GM12878 (cell line): ENCODE measurements around the gene GRIP2. TPM values are rescaled to one million over a fixed set of nuclear protein-coding genes. Genes with fewer than 3 reads are reported as not detected.

Experiments
- ATAC-seq: fragments of 200-7000 bp; cut with Tn5 transposase; 3 replicates; pipeline ENCODE4 v1.9.1; 2020; ENCODE audit warnings: mild to moderate bottlenecking, moderate library complexity
- BruUV-seq: library from RNA; stranded (reverse); fragments of 400-500 nt; replicated peaks from 2 replicates; lab custom pipeline; 2021; lab: Mats Ljungman, UMichigan
- CTCF ChIA-PET: fragments of 300-600 bp; sonication (Branson Sonifier 250); formaldehyde crosslinking; extraction: SDS; loops from one replicate; lab custom pipeline; 2021; ENCODE audit warnings: inconsistent platforms; lab: Yijun Ruan, JAX
- POLR2A ChIA-PET: fragments of 350-600 bp; formaldehyde crosslinking; extraction: SDS; loops from one replicate; lab custom pipeline; 2021; ENCODE audit warnings: inconsistent platforms; lab: Charles Lee
- RAD21 ChIA-PET: fragments of 300-600 bp; sonication (Branson Sonifier 250); formaldehyde crosslinking; loops from one replicate; lab custom pipeline; 2023; ENCODE audit warnings: antibody characterized with exemption; ENCODE audit not compliant: unreplicated experiment; lab: Charles Lee
- SMC1A ChIA-PET: fragments of 300-600 bp; sonication (Branson Sonifier 250); formaldehyde crosslinking; loops from one replicate; lab custom pipeline; 2023; ENCODE audit not compliant: unreplicated experiment, uncharacterized antibody; lab: Charles Lee
- DNase-seq: peaks from one replicate; pipeline ENCODE4 v3.0.0-alpha.2; 2011; ENCODE audit warnings: low read depth, low spot score
- FAIRE-seq: peaks from 3 replicates; lab custom pipeline; 2011; peaks lifted over from hg19 to GRCh38; lab: Jason Lieb, UNC
- H2AFZ ChIP-seq: 2 replicates; pipeline ENCODE4 v1.6.0; 2011; ENCODE audit warnings: low read depth, low read length, control low read depth; ENCODE audit not compliant: control insufficient read depth
- H3K27ac ChIP-seq: 2 replicates; pipeline ENCODE4 v1.5.1; 2011; ENCODE audit warnings: control low read depth; ENCODE audit not compliant: control insufficient read depth, insufficient read depth
- H3K27me3 ChIP-seq, 2 experiments: replicated peaks in 1 of 2; 2 replicates each; pipeline versions ENCODE4 v1.6.0 to v1.6.1; 2011; ENCODE audit warnings: low read length in 1 of 2; ENCODE audit not compliant: control insufficient read depth in 2 of 2, insufficient read depth in 2 of 2
- H3K36me3 ChIP-seq, 2 experiments: 2 replicates each; pipeline ENCODE4 v1.5.1; 2011; ENCODE audit warnings: low read length in 1 of 2; ENCODE audit not compliant: control insufficient read depth in 2 of 2, insufficient read depth in 2 of 2
- H3K4me1 ChIP-seq: 2 replicates; pipeline ENCODE4 v1.6.1; 2011; ENCODE audit warnings: mild to moderate bottlenecking, low read length, moderate library complexity, mixed read lengths; ENCODE audit not compliant: control insufficient read depth, insufficient read depth
- H3K4me2 ChIP-seq: 2 replicates; pipeline ENCODE4 v1.6.0; 2011; ENCODE audit warnings: control low read depth; ENCODE audit not compliant: control insufficient read depth, insufficient read depth
- H3K4me3 ChIP-seq: fragments of 200-600 bp; sonication (generic); 2 replicates; pipeline ENCODE4 v1.5.1; 2016
- H3K79me2 ChIP-seq: 2 replicates; pipeline ENCODE4 v1.6.0; 2011; ENCODE audit warnings: low read length; ENCODE audit not compliant: control insufficient read depth, insufficient read depth
- H3K9ac ChIP-seq: 2 replicates; pipeline ENCODE4 v1.8.0; 2011; ENCODE audit warnings: low read length, control low read depth, mixed read lengths; ENCODE audit not compliant: control insufficient read depth, insufficient read depth
- H3K9me3 ChIP-seq: replicated peaks from 3 replicates; pipeline ENCODE4 v1.5.1; 2011; ENCODE audit warnings: mild to moderate bottlenecking, low read length; ENCODE audit not compliant: control insufficient read depth, insufficient read depth
- H4K20me1 ChIP-seq: 2 replicates; pipeline ENCODE4 v1.6.0; 2011; ENCODE audit not compliant: control insufficient read depth, insufficient read depth
- EP300 ChIP-seq, 2 experiments: fragments of 150-350 bp in 1 of 2; IDR thresholded peaks; 2 replicates each; pipeline ENCODE4 v1.6.1; 2011 to 2012; ENCODE audit warnings: low read depth in 2 of 2, low read length in 2 of 2, borderline replicate concordance in 1 of 2, improper control_type of control experiment in 1 of 2, inconsistent platforms in 1 of 2; ENCODE audit not compliant: control insufficient read depth in 1 of 2
- KDM1A ChIP-seq: fragments of 200-600 bp; sonication (generic); IDR thresholded peaks from 2 replicates; pipeline ENCODE4 v1.6.1; 2016; ENCODE audit warnings: borderline replicate concordance
- POLR2AphosphoS2 ChIP-seq: IDR thresholded peaks from 2 replicates; pipeline ENCODE4 v1.6.1; 2011; ENCODE audit warnings: low read depth, mild to moderate bottlenecking, low read length, improper control_type of control experiment, moderate library complexity
- RUNX3 ChIP-seq: IDR thresholded peaks from 2 replicates; pipeline ENCODE4 v1.6.1; 2012; ENCODE audit warnings: low read length, inconsistent platforms
- SPI1 ChIP-seq: IDR thresholded peaks from 2 replicates; pipeline ENCODE4 v1.6.1; 2011; ENCODE audit warnings: low read depth, mild to moderate bottlenecking, low read length, moderate library complexity, borderline replicate concordance; ENCODE audit not compliant: insufficient read depth
- SREBF1 ChIP-seq: IDR thresholded peaks from 2 replicates; pipeline ENCODE4 v1.6.1; 2012; ENCODE audit warnings: mild to moderate bottlenecking, low read length
- STAT1 ChIP-seq: fragments of 450-650 bp; conservative IDR thresholded peaks from 2 replicates; pipeline ENCODE4 v1.6.1; 2014; ENCODE audit warnings: antibody characterized with exemption, mild to moderate bottlenecking
- SUPT20H ChIP-seq: IDR thresholded peaks from 2 replicates; pipeline ENCODE4 v1.6.1; 2011; ENCODE audit warnings: low read depth, mild to moderate bottlenecking, low read length, moderate library complexity, borderline replicate concordance; ENCODE audit not compliant: control insufficient read depth
- TCF7 ChIP-seq: IDR thresholded peaks from 2 replicates; pipeline ENCODE4 v1.6.1; 2014; ENCODE audit warnings: antibody characterized with exemption, borderline replicate concordance
- WGBS: methylation state at CpG from one replicate; pipeline ENCODE4 v1.1.6; 2016; ENCODE audit warnings: low lambda C conversion rate; ENCODE audit not compliant: insufficient replicate concordance, insufficient coverage; ENCODE audit errors: missing lambda C conversion rate; 5-methylcytosine and 5-hydroxymethylcytosine counted together
- in situ Hi-C: fragments of 300-500 bp; cut with MboI; formaldehyde crosslinking; loops from 9 replicates; pipeline ENCODE4 v1.14.3; 2018; ENCODE audit warnings: mixed read lengths
- intact Hi-C: fragments of 100-400 bp; cut with micrococcal nuclease; formaldehyde crosslinking; loops from one replicate; pipeline ENCODE4 v1.14.2; 2022; ENCODE audit not compliant: unreplicated experiment
- polyA plus RNA-seq, 11 experiments: library from polyadenylated mRNA; depleted of rRNA in 4 of 11; unstranded in 6 of 11; stranded (reverse) in 5 of 11; fragments of >200 nt; fragmentation: Nextera tagmentation in 4 of 11; fragmentation: Illumina TruSeq in 1 of 11; extraction: Ambion mirVana in 4 of 11; extraction: Trizol in 1 of 11; gene quantifications; 1 replicate in 1 of 11; 2 replicates in 10 of 11; pipeline versions ENCODE4 v1.2.1 to v1.2.3, GENCODE V29; 2011 to 2016; ENCODE audit warnings: inconsistent platforms in 2 of 11, missing spikeins in 2 of 11, low read depth in 1 of 11
- total RNA-seq, 4 experiments: library from RNA; depleted of rRNA in 3 of 4; stranded (reverse); fragments of >200 nt in 3 of 4; fragmentation: Illumina TruSeq in 1 of 4; extraction: Trizol in 1 of 4; gene quantifications; 2 replicates each; pipeline versions ENCODE4 v1.2.1 to v1.2.3, GENCODE V29; 2013 to 2021
- TF ChIP-seq, protein P1 (sequence below): fragments of 450-650 bp; IDR thresholded peaks from 2 replicates; pipeline ENCODE4 v1.6.1; 2017; ENCODE audit warnings: mild to moderate bottlenecking, moderate library complexity

Gene GRIP2
- total and polyA plus RNA-seq, 10 of the 15 experiments (the other 5 are each of a cell fraction or from before 2014, with no cell fraction given) = not detected

DNA sequence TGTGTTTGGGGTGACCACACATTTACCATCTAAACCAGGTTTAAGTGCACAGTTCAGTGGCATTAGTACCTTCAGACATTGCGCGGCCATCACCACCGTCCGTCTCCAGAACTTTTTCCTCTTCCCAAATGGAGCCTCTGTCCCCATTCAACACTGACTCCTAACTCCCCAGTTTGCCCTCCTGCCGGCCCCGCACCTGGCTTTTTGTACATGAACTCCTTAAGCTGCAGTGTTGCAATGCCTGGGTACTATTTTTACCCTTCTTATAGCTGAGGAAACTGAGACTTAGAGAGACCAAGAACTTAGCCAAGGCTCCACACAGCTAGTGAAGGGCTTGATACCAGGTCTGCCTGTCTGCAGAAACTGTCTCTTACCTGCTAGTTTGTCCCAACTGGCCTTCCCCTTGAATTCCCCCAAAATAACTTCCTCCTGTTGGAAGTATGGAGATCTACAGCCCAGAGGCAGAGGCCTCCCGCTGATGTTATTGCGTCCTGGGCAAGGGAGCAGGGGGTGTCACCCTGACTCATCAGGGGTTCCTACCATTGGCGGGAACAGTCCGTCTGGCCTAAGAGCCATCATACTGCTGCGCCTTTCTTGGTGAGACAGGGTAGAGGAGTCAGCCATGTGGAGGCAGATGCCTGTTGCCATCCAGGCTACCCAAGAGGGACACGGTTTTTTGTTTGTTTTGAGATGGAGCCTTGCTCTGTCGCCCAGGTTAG is 65.6 kb downstream of the GRIP2 start:
- intact Hi-C loops (no loop called here), in situ Hi-C loops (loop anchor here (5.0 kb wide), 1 partner anchor 272 kb away; no protein-coding TSS in a partner anchor)
- TF ChIP-seq STAT1 (no peak), SPI1 (no peak), EP300 (IDR thresholded peaks at IDR 0.05; ENCODE audit: borderline replicate concordance in 1 of 2, control insufficient read depth in 1 of 2, low read depth in 2 of 2, low read length in 2 of 2) (no peak), SREBF1 (no peak), TCF7 (no peak), RUNX3 (no peak), SUPT20H (no peak), POLR2AphosphoS2 (no peak), KDM1A (no peak)
- TF ChIP-seq, protein P1, sequence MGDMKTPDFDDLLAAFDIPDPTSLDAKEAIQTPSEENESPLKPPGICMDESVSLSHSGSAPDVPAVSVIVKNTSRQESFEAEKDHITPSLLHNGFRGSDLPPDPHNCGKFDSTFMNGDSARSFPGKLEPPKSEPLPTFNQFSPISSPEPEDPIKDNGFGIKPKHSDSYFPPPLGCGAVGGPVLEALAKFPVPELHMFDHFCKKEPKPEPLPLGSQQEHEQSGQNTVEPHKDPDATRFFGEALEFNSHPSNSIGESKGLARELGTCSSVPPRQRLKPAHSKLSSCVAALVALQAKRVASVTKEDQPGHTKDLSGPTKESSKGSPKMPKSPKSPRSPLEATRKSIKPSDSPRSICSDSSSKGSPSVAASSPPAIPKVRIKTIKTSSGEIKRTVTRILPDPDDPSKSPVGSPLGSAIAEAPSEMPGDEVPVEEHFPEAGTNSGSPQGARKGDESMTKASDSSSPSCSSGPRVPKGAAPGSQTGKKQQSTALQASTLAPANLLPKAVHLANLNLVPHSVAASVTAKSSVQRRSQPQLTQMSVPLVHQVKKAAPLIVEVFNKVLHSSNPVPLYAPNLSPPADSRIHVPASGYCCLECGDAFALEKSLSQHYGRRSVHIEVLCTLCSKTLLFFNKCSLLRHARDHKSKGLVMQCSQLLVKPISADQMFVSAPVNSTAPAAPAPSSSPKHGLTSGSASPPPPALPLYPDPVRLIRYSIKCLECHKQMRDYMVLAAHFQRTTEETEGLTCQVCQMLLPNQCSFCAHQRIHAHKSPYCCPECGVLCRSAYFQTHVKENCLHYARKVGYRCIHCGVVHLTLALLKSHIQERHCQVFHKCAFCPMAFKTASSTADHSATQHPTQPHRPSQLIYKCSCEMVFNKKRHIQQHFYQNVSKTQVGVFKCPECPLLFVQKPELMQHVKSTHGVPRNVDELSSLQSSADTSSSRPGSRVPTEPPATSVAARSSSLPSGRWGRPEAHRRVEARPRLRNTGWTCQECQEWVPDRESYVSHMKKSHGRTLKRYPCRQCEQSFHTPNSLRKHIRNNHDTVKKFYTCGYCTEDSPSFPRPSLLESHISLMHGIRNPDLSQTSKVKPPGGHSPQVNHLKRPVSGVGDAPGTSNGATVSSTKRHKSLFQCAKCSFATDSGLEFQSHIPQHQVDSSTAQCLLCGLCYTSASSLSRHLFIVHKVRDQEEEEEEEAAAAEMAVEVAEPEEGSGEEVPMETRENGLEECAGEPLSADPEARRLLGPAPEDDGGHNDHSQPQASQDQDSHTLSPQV = no peak
- no TSS peak for BruUV-seq
- no peak overlapping the region for H3K4me3 ChIP-seq
- H3K27me3 ChIP-seq = no peaks in the 10 kb centered on the region
- ATAC-seq (no peak), FAIRE-seq (no peak), DNase-seq (no peak)
- ChIA-PET CTCF (no interaction called here), POLR2A (no interaction called here), RAD21 (no interaction called here), SMC1A (interaction anchor here (0.6 to 1.6 kb wide), 3 partner anchors 213 to 276 kb away, joined by 3 to 4 read pairs (median 4); no protein-coding TSS in a partner anchor)
- H3K9ac ChIP-seq = no peak overlapping the region
- no peaks in the 10 kb centered on the region for H3K9me3 ChIP-seq
- H4K20me1 ChIP-seq = no peaks in the 10 kb centered on the region
- H3K36me3 ChIP-seq = peaks cover 7 to 10% of the 10 kb centered on the region in 2 experiments
- 97% methylated on average over 13 of the region's 13 CpGs for WGBS
- H2AFZ ChIP-seq = no peak overlapping the region
- H3K79me2 ChIP-seq = no peaks in the 10 kb centered on the region
- H3K4me2 ChIP-seq = no peak overlapping the region
- H3K4me1 ChIP-seq = no peaks in the 10 kb centered on the region
- no peak overlapping the region for H3K27ac ChIP-seq
